GM19328 (cell line): ENCODE data around the gene C6orf58.

Experiments used
- ATAC-seq: cut with Tn5 transposase; IDR thresholded peaks from one replicate; pipeline ENCODE4 v1.9.1; 2021; ENCODE audit warnings: mild to moderate bottlenecking, moderate library complexity; ENCODE audit not compliant: unreplicated experiment

Gene C6orf58

GRCh38 chr6:127576874-127577273, at the start of gene C6orf58:
Gene C6orf58, plus strand, starts transcription at chr6:127577174. Its CDS starts 12 bp downstream, at chr6:127577186.
- no peak for ATAC-seq

DNA sequence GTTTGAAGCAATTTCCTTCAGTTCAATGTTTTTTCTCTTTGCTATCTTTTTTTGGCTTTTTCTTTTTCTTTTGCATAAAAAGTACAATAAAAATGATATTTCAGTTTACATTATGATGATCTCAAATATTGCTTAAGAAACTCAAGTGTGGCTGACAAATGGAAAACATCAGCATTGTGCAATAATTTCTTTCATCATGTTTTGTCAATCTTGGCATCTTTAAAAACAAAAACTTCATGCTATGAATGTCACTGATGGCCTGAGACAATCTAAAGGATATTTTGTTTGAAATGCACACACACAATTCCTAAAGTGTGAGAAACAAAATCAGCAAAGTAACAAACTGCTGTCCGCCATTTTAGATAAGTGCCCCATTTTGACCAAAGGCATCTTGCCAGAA, 44.0 kb upstream of the C6orf58 start:
- no peak for ATAC-seq

GRCh38 chr6:127533736-127534135, 43.2 kb upstream of the C6orf58 start:
- no peak for ATAC-seq

DNA sequence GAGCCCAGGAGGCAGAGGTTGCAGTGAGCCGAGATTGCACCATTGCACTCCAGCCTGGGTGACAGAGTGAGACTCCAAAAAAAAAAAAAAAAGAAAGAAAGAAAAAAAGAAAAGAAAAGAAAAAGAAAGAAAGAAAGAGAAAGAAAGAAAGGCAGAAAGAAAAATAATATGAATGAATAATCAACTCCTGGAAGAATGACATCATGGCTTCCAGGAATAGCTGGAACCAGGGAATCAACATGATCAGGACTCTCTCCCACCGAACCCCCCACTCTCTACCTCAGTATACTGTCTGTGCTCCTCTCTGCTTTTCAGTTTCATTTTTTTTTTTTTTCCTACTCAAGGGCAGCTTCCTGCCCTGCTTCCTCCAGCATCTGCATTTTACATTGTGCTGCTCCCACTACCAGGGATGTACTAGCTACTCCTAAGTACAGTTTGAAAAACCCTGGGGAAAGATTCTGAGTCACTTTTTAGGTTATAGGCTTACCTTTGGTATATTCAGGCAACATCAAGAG, 38.2 kb upstream of the C6orf58 start:
- no peak for ATAC-seq

DNA sequence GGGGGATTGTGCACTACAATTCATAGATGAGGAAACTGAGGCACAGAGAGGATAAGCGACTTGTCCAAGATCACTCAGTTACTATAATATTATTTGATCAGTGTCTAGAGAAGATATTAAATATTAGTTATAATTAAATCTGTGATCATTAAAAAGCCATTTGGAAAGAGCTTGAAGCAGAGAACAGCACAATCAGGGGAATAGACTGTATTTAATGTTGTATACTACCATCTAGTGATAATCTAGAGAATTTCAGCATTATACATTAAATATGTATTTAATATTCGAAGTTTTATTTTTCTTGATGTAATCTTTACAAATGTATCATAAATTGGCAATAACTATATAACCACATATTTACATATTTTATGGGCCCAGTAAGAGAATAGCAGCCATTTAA, 37.7 kb upstream of the C6orf58 start:
- ATAC-seq, result no peak

GRCh38 chr6:127547215-127547614, 29.8 kb upstream of the C6orf58 start:
- no peak for ATAC-seq

DNA sequence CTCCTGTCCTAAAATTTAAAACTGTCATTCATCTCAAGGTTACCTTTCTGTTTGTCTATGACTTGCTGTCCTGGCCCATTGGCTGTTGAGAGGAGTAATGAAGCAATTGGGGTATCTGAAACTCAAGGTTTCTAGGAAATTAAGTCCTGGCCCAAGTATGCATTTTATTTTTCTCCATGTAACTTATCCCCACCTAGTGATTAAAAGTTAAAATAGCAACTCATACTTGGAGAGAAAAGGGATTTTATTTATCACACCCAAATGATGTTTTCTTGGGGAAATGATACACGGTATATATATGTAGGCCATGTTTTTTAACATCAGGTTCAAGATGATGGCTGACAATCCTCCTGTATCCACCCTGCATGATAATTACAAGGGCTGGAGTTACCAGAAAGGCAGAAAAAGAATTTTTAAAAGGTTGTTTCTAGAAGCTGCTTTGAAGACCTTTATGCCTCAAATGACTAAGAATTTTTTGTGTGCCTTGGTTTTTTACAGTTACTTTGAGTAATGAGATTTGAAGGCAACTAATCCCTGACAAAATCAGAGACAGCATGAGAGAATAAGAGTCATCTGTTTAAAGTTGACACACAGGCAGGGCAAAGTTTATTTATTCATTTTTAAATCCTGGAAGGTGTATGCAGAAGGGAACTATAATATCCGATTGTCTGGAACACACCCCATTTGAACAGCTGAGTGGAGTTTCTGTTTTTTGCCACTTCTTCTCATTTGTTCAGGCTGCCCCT, 28.9 kb upstream of the C6orf58 start:
- ATAC-seq, result no peak

DNA sequence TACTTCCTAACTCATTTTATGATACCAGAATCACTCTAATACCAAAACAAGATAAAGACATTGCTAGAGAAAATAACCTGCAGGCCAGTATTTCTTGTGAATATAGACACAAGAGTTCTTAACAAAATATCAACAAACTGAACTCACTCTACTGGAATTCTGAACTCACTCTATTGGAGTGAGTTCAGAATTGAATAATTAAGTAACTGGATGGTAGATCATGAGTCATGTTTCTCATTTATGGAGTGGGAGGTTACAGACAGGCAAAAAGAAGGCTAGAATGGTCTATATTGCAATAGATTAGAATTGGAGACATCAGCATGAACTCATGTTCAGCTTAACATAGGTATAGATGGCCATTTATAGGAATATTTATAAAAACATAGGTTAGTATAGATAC, 26.6 kb upstream of the C6orf58 start:
- ATAC-seq, result no peak

DNA sequence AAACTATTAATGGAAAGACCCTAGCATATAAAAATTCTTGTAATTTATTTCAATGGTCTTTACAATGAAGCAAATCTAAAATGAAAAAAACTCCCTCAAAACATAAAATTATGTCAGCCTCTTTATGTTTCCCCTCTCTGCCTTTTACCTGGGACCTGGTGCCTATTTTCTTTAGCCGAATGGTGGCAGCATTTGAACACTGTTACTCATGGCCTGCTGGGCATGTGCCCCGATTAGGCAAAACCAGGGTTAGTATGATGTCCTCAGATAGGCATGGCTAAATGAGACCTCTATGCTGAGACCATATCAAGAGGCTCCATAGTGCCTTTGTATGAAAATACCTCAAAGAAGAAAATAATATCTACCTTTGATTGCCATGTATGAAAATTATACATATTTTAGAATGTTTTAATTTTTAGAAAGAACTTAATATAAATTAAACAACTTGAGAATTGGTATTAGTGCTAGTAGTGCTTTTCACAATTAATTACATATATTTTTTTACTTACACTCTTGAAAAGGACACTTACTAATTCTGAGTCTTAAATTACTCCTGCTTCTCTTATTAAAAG, 22.5 kb upstream of the C6orf58 start:
- ATAC-seq, result peak; percentile 51

GRCh38 chr6:127561660-127562059, 15.3 kb upstream of the C6orf58 start:
- ATAC-seq, result no peak

DNA sequence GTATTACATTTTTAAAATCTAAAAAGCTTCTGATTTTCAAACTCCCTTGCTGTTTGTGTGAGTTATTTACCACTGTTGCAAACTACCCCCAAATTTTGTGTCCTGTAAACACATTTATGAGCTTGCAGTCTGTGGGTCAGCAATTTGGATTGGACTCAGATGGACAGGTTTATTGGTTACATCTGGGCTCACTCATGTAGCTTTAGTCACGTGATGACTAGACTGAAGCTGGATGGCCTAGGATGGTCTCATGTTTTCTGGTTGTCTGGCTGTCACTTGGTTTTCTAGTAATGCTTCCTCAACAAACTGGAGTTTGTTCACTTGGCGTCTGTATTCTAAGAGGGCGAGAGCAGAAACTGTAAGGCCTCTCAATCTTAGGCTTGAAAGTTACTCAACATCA, 12.2 kb upstream of the C6orf58 start:
- no peak for ATAC-seq

DNA sequence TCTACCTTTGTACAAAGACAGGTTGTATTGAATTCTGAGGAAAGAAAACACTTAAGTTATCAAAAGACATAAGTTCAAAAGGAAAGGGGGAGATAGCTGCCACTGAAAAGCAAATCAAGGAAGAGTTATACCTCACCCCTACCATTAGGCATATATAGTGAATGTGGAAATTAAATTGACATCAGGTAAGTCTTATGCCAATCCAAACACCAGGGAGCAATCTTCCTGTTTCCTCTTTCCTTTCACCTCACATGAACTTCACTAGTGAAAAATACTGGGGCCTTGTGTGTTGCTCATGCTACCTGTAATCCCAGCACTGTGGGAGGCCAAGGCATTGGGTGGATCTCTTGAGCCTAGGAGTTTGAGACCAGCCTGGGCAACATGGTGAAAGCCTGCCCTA, 10.9 kb upstream of the C6orf58 start:
- ATAC-seq, result no peak

- ATAC-seq, result no peak
Measured at GRCh38 chr6:127566651-127567050, 10.3 kb upstream of the C6orf58 start.

GRCh38 chr6:127567476-127567875, 9.5 kb upstream of the C6orf58 start:
- ATAC-seq, result no peak

GRCh38 chr6:127570739-127571389, 6.1 kb upstream of the C6orf58 start:
- peak; percentile 67 for ATAC-seq

DNA sequence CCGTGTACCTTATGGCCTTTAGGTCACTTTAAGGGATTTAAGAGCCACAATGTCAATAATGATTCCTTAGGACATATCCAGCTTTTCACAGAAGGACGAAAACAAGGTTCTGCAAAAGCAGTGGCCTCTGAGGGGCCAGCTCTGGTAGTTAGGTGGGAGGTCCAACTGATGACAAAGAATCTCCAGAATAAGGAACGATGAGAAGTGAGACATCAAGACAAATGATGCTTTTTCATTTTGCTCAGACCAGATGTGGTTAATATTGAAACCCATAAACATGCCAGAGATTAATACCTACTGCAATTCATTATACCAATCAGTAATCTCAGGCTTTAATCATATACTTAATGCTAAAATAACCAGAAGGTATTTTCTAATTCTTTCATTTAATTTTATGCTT, 1.9 kb downstream of the C6orf58 start:
- no peak for ATAC-seq

DNA sequence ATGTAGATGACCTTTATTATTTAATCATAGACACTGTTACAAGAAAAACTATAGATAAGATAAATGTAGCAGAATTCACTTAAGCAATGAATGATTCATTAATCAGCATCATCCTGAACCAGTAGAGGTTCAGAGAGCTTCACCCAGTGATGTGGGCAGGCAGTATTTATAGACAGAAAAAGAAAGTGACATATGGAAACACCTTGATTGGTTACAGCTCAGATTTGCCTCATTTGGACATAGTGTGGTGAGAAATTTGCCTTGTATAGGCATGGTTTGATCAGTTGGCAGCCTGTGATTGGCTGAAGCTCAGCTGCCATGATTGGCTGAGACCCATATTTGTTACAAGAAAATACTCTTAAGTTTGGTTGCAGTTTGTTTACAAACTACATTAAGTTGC, 4.6 kb downstream of the C6orf58 start:
- no peak for ATAC-seq

- no peak for ATAC-seq
Measured at GRCh38 chr6:127582777-127583462, 5.9 kb downstream of the C6orf58 start.

GRCh38 chr6:127585123-127585522, 8.1 kb downstream of the C6orf58 start:
- ATAC-seq, result no peak

DNA sequence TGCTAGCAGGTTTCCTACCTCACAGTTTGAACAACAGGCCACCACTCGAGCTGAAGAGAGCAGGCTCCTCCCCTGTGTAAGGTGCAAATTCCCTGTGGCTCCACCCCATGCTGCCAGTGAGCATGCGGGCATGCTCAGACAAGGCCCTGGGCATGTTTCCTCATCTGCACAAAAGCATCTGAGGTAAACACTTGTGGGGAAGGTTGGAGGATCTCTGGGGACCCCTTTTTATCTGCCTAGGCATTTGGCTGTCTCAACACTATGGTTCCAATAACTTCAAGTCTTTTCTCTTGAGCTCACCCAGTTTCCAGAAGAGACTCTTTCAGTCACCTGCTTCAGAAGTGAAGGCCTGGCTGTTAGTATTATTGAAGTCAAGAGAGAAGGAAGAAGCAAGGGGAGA, 9.4 kb downstream of the C6orf58 start:
- no peak for ATAC-seq

DNA sequence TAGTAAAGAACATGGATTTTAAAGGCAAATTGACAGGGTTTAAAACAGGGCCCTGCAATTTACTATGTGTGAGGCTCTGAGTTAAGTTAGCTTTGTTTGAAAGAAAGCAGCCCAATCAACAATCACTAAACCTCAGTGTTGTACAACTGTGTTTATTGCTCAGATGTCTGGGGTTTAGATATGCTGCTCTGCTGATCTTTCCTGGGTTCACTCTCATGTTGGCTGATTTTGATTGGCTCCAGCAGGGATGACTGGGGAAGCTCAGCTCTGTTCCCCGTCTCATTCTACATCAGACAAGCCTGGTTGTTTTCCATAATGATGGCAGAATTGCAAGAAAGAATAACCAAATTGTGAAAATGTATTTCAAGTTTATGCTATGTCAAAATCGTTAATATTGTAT, 10.9 kb downstream of the C6orf58 start:
- ATAC-seq, result no peak
